Right lobe of liver (tissue), 6 donors: Measurements from ENCODE around the gene CHRM2. TPM values are rescaled to one million over a fixed set of nuclear protein-coding genes. Genes with fewer than 3 reads are reported as not detected.

Source experiments
- ATAC-seq, 4 donors: fragments of 200-7000 bp; cut with Tn5 transposase; one replicate each; pipeline ENCODE4 v1.9.1; 2020; ENCODE audit warnings: mild to moderate bottlenecking in 4 of 4, moderate library complexity in 4 of 4
- DNase-seq, 3 donors: peaks; one replicate each; pipeline ENCODE4 v3.0.0-alpha.2; 2020
- H3K27ac ChIP-seq, 3 donors: fragments of 200-600 bp; one replicate each; pipeline ENCODE4 v1.8.0; 2022
- H3K27me3 ChIP-seq, 2 donors: fragments of 200-600 bp; one replicate each; pipeline ENCODE4 v1.8.0; 2022
- H3K36me3 ChIP-seq, 4 donors: fragments of 200-600 bp; sonication (generic) in 1 of 4; one replicate each; pipeline versions ENCODE4 v1.5.1 to v1.8.0; 2017 to 2022; ENCODE audit warnings: control low read depth in 1 of 4
- H3K4me1 ChIP-seq, 4 donors: fragments of 200-600 bp; sonication (generic) in 1 of 4; one replicate each; pipeline versions ENCODE4 v1.5.1 to v1.8.0; 2017 to 2022; ENCODE audit warnings: control low read depth in 1 of 4
- H3K4me3 ChIP-seq, 3 donors: fragments of 200-600 bp; one replicate each; pipeline ENCODE4 v1.8.0; 2022
- H3K9me3 ChIP-seq, 4 donors: fragments of 200-600 bp; sonication (generic) in 1 of 4; one replicate each; pipeline versions ENCODE4 v1.5.1 to v1.8.0; 2017 to 2022; ENCODE audit warnings: control low read depth in 1 of 4
- CTCF ChIP-seq, 4 donors: fragments of 200-600 bp in 3 of 4; fragments of 450-650 bp in 1 of 4; IDR thresholded peaks; one replicate each; pipeline versions ENCODE4 v1.5.1 to v1.8.0; 2016 to 2022; ENCODE audit warnings: antibody characterized with exemption in 4 of 4, mild to moderate bottlenecking in 2 of 4
- POLR2A ChIP-seq: fragments of 450-650 bp; IDR thresholded peaks from one replicate; pipeline ENCODE4 v1.6.1; 2017; ENCODE audit warnings: antibody characterized with exemption, mild to moderate bottlenecking
- WGBS: methylation state at CpG from one replicate; pipeline ENCODE4 v1.1.6; 2018; ENCODE audit warnings: low coverage, low lambda C conversion rate; ENCODE audit not compliant: insufficient coverage; ENCODE audit errors: missing lambda C conversion rate; 5-methylcytosine and 5-hydroxymethylcytosine counted together
- intact Hi-C, 2 donors: fragments of 100-400 bp; cut with DNase I; formaldehyde crosslinking; loops; one replicate each; pipeline versions ENCODE4 v1.11.2 to v1.14.1; 2022
- total RNA-seq, 6 experiments: library from RNA; depleted of rRNA in 2 of 6; stranded (reverse); fragments of >200 nt in 2 of 6; fragmentation: NEBNext Ultra II Directional in 3 of 6; extraction: Animal tissue kit (Norgen Biotek cat#: 25700) in 3 of 6; gene quantifications; one replicate each; pipeline versions ENCODE4 v1.1.0 to v1.2.4, GENCODE V29; 2016 to 2023
- donor health status: DM: no; HTN: yes; CAD: no.
- donor health status: DM: no; HTN: no; CAD: no.
- donor health status: DM: no; HTN: no; CAD: no.
- donor health status: DM: no; HTN: yes; CAD: no.
- donor health status: DM: no; HTN: yes; CAD: no.

CHRM2 gene
- total RNA-seq, 6 experiments from 2014 or later, result 0.25 to 1.1 (median 0.41) TPM

GRCh38 chr7:136966825-136967224 lies 98.4 kb downstream of the CHRM2 start:
- H3K4me1 ChIP-seq, result no peaks in the 10 kb centered on the region
- H3K9me3 ChIP-seq, result no peaks in the 10 kb centered on the region
- no peak overlapping the region for H3K4me3 ChIP-seq
- H3K27me3 ChIP-seq, result no peaks in the 10 kb centered on the region
- no peak for ATAC-seq
- 50% methylated on average over 1 of the region's 1 CpG for WGBS
- no peak for TF ChIP-seq CTCF (IDR thresholded peaks at IDR 0.05)
- TF ChIP-seq POLR2A, result no peak
- DNase-seq, result no peak
- H3K27ac ChIP-seq, result no peak overlapping the region
- no peaks in the 10 kb centered on the region for H3K36me3 ChIP-seq
- intact Hi-C loops, result no loop called here

GRCh38 chr7:136969761-136970160 lies 101.3 kb downstream of the CHRM2 start:
- DNase-seq, result no peak
- Histone ChIP-seq H3K27ac (no peak overlapping the region), H3K27me3 (no peaks in the 10 kb centered on the region), H3K36me3 (no peaks in the 10 kb centered on the region), H3K4me1 (no peaks in the 10 kb centered on the region), H3K9me3 (no peaks in the 10 kb centered on the region), H3K4me3 (no peak overlapping the region)
- 33% methylated on average over 2 of the region's 2 CpGs for WGBS
- TF ChIP-seq POLR2A (no peak), CTCF (IDR thresholded peaks at IDR 0.05) (no peak)
- ATAC-seq, result no peak
- intact Hi-C loops, result no loop called here

GRCh38 chr7:136971776-136972175 lies 103.3 kb downstream of the CHRM2 start:
- Histone ChIP-seq H3K36me3 (no peaks in the 10 kb centered on the region), H3K9me3 (no peaks in the 10 kb centered on the region), H3K4me1 (no peaks in the 10 kb centered on the region), H3K4me3 (no peak overlapping the region), H3K27me3 (no peaks in the 10 kb centered on the region), H3K27ac (no peak overlapping the region)
- intact Hi-C loops, result no loop called here
- WGBS, result 38% methylated on average over 2 of the region's 2 CpGs
- DNase-seq, result no peak
- ATAC-seq, result no peak
- TF ChIP-seq POLR2A (no peak), CTCF (IDR thresholded peaks at IDR 0.05) (no peak)

GRCh38 chr7:136976504-136977251 lies 108.2 kb downstream of the CHRM2 start:
- DNase-seq, result no peak
- TF ChIP-seq POLR2A (no peak), CTCF (IDR thresholded peaks at IDR 0.05) (no peak)
- Histone ChIP-seq H3K9me3 (no peaks in the 10 kb centered on the region), H3K4me1 (no peaks in the 10 kb centered on the region), H3K27ac (no peak overlapping the region), H3K27me3 (no peaks in the 10 kb centered on the region), H3K4me3 (no peak overlapping the region), H3K36me3 (no peaks in the 10 kb centered on the region)
- intact Hi-C loops, result no loop called here
- WGBS, result 32% methylated on average over 2 of the region's 2 CpGs
- no peak for ATAC-seq
